ENCODE data around the gene MACO1.
A peak's percentile ranks its signal among the peaks of the same experiment; 100 is the strongest.

Gene MACO1

DNA sequence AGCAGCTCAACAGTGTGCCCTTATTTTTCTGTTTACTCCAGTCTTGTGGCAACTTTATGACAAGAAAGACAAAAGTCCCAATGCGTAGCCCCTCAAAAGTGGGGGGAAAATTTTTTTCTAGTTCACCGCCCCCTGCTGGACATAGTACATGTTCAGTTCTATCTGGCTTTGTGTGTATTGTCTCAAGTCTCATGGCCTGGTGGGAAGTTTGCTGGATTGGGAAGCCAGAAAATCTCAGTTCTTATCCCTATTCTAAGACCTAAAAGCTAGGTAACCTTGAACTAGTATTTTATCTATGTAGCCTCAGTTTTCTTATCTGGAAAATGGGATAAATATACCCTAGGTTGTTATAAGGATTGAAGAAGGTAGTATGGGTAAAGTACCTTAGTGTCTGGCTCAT, 56.9 kb downstream of the MACO1 start:
- Histone ChIP-seq H4K20me1 (peaks cover 37% of the 10 kb centered on the region), H3K36me3 (peaks cover 92% of the 10 kb centered on the region), H3K9me3 (no peaks in the 10 kb centered on the region), H3K9ac (no peak overlapping the region), H3K4me2 (no peak overlapping the region), H3K27ac (no peak overlapping the region), H3K4me1 (no peaks in the 10 kb centered on the region), H3K4me3 (no peak overlapping the region), H3K27me3 (no peaks in the 10 kb centered on the region)
- no peak for TF ChIP-seq Cebpa-rat (IDR thresholded peaks at IDR 0.05)

DNA sequence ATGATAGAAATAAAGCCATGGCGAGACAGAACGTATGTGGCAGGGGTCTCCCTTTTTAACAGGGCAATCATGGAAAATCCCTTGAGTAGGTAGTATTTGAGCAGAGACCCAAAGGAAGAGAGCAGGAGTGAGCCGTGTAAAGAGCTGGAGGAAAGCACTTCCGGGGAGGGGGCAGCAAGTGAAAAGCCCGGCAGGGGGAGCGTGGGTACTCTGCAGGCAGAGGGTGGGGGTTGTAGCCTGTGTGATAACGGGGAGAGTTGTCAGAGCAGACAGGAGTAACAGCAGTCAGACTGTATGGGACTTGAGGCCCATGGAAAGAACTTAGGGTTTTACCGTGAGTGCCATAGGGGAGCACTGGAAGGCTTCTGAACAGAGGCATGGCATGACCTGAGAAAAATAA, 61.6 kb downstream of the MACO1 start:
- Histone ChIP-seq H3K4me2 (no peak overlapping the region), H4K20me1 (0 out of 2 replicates have a peak, but pooled peaks cover 5% of the 10 kb centered on the region), H3K27me3 (no peaks in the 10 kb centered on the region), H3K9me3 (no peaks in the 10 kb centered on the region), H3K4me1 (no peaks in the 10 kb centered on the region), H3K4me3 (no peak overlapping the region), H3K9ac (no peak overlapping the region), H3K36me3 (peaks cover 96% of the 10 kb centered on the region), H3K27ac (no peak overlapping the region)
- TF ChIP-seq Cebpa-rat (IDR thresholded peaks at IDR 0.05), result no peak

DNA sequence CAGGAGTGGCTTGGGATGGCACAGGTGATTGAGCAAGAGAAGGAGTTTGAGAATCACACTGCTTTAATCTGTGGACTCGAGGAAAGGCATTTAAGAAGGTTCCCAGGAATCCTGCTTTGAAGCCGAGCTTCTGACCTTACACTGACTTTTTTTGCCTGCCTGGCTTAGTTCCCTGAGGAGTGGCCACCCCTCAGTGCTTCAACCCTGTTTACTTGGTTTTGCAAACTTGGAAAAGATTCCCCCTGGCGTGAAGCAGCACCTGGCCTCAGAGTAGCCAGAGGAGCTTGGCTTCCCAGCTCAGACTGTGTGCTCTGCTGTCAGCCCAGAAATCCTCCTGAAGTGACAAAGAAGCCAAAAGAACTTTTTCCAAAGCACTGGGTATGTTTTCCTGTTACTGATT, 64.3 kb downstream of the MACO1 start:
- Histone ChIP-seq H3K4me3 (no peak overlapping the region), H3K9ac (no peak overlapping the region), H3K4me2 (no peak overlapping the region), H3K27me3 (no peaks in the 10 kb centered on the region), H3K9me3 (no peaks in the 10 kb centered on the region), H3K27ac (no peak overlapping the region), H4K20me1 (no peaks in the 10 kb centered on the region), H3K36me3 (peaks cover 94% of the 10 kb centered on the region), H3K4me1 (no peaks in the 10 kb centered on the region)
- TF ChIP-seq Cebpa-rat (IDR thresholded peaks at IDR 0.05), result no peak

DNA sequence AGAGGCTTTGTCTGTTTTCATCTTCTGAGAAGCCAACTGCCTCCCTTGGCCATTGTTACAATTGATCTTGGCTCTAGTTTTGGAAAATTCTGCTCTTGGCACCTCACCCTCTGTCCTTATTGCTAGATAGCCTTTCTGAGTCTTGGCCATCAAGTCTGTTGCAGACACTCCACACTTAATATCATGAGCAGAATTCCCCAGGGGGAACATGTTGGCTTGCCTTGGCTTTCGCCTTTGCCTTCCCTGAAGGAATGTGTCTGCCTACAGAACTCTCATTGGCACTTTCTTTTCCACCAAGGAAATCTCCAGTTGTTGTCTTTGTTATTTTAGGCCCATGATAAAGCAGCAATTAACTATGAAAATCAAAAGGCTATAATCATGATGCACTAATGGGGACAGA, 70.0 kb downstream of the MACO1 start:
- Histone ChIP-seq H3K27ac (no peak overlapping the region), H3K4me2 (no peak overlapping the region), H3K27me3 (no peaks in the 10 kb centered on the region), H3K4me1 (peaks cover 22% of the 10 kb centered on the region), H4K20me1 (0 out of 2 replicates have a peak, but pooled peaks cover 5% of the 10 kb centered on the region), H3K9me3 (no peaks in the 10 kb centered on the region), H3K4me3 (no peak overlapping the region), H3K36me3 (peaks cover 62% of the 10 kb centered on the region), H3K9ac (no peak overlapping the region)
- TF ChIP-seq Cebpa-rat (IDR thresholded peaks at IDR 0.05), result no peak

DNA sequence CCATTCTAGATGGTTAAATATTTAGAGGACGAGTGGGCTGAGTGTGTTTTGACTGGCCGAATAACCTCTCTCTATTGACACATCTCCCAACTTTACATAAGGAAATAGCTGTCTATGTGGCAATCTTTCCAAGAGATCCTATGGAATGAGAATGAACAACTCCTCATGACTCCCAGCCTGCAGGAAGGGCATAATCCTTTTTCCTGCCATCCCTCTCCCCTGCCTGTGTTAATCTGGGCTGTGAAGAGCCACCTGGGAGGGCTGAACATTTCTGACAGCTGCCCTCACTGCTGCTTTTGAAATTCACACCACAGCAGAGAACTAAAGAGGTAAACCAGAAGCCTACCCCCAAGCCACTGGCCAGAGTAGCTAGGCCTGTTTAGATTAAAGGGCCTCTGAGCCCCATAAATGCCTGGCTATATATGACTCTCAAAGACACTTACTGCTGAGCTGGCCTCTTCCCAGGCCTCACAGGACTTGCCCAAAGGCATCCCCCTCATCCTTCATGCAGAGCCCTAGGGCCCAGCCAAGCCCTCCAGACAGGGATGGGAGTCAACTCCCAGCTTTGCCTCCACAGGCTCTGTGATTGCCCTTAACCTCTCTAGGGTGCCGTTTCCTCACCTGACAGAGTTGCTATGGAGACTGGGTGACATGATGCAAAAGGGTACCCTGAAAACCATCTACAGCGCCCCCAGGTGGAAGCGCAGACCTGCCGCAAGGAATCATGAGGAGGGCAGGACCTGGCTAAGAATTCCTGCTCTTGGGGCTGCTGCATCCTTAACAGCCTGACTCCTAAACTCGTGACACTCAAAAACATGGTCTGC, 70.8 kb downstream of the MACO1 start:
- no peak overlapping the region for H3K27ac ChIP-seq

DNA sequence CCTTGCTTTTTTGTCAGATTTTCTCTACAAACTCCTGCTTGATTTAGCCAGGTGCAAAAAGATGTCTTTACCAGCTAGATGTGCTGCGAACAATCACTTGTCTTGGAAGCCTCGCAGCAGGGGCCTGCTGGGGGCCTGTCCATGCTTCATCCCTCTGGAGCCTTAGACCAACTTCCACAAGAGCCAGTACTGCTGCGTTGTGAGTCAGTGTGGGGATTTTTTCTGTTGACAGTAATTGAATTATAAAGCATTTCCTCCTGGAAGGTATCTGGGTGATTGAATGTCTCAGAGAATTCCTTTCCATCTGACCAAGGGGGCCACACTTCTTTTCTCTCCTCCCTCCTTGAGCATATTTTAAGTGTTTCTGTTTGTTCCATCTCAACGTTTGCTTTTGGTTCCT, 72.3 kb downstream of the MACO1 start:
- 0 out of 2 replicates have a peak, but pooled peaks cover 5% of the 10 kb centered on the region for H4K20me1 ChIP-seq
- no peak overlapping the region for H3K27ac ChIP-seq
- no peaks in the 10 kb centered on the region for H3K9me3 ChIP-seq
- H3K4me1 ChIP-seq, result peaks cover 38% of the 10 kb centered on the region
- no peaks in the 10 kb centered on the region for H3K27me3 ChIP-seq
- H3K4me3 ChIP-seq, result no peak overlapping the region
- no peak for TF ChIP-seq Cebpa-rat (IDR thresholded peaks at IDR 0.05)
- H3K36me3 ChIP-seq, result peaks cover 39% of the 10 kb centered on the region
- H3K4me2 ChIP-seq, result no peak overlapping the region
- H3K9ac ChIP-seq, result peak overlapping the region; percentile 24; the same call in 1 of the 2 replicates

More for the DNA sequence above, 70.8 kb downstream of the MACO1 start:
- H3K4me3 ChIP-seq, result no peak overlapping the region
- H3K4me1 ChIP-seq, result peaks cover 30% of the 10 kb centered on the region
- no peaks in the 10 kb centered on the region for H3K9me3 ChIP-seq
- H4K20me1 ChIP-seq, result 0 out of 2 replicates have a peak, but pooled peaks cover 5% of the 10 kb centered on the region
- H3K27me3 ChIP-seq, result no peaks in the 10 kb centered on the region
- TF ChIP-seq Cebpa-rat (IDR thresholded peaks at IDR 0.05), result no peak
- H3K9ac ChIP-seq, result no peak overlapping the region
- H3K36me3 ChIP-seq, result peaks cover 54% of the 10 kb centered on the region
- H3K4me2 ChIP-seq, result no peak overlapping the region

DNA sequence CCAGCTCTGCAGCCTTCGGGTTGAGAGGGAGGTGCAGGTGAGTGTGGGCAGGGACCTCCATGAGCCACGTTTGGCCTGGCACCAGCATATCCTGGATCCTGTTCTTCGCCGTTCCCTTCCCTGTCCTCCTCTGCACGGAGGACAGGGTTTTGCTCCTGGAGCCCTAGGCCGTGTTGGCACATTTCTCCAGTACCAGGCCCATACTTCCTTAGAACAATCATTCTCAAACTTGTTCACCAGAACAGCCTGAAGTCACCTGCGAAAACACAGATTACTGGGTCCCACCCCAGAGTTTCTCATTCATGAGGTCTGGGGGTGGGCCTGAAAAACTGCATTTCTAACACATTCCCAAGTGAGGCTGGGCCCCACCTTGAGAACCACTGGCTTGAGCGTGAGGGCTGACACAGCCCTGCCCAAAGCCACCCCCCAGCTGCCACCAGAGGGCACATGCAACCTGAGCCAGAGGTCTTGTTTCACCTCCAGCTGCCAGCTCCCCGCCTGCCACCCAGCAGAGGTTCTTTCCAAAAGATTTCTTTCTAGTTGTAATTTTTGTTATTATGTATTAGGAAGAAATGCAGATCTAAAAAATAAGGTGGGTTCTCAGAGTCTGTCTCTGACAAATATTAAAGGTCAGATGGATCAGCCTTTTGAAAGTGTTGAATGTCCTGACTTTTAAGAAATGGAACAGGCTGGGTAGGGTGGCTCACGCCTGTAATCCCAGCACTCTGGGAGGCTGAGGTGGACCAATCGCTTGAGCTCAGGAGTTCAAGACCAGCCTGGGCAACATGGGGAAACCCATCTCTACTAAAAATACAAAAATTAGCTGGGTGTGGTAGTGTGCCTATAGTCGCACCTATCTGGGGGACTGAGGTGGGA, 73.1 kb downstream of the MACO1 start:
- no peak overlapping the region for H3K4me3 ChIP-seq
- H3K9ac ChIP-seq, result no peak overlapping the region
- 0 out of 2 replicates have a peak, but pooled peaks cover 5% of the 10 kb centered on the region for H4K20me1 ChIP-seq
- H3K36me3 ChIP-seq, result peaks cover 31% of the 10 kb centered on the region
- H3K27me3 ChIP-seq, result no peaks in the 10 kb centered on the region
- no peak overlapping the region for H3K27ac ChIP-seq
- TF ChIP-seq Cebpa-rat (IDR thresholded peaks at IDR 0.05), result no peak
- 0 out of 2 replicates have a peak overlapping the region, but pooled peaks have one; percentile 16 for H3K4me2 ChIP-seq
- H3K4me1 ChIP-seq, result peaks cover 38% of the 10 kb centered on the region
- no peaks in the 10 kb centered on the region for H3K9me3 ChIP-seq

DNA sequence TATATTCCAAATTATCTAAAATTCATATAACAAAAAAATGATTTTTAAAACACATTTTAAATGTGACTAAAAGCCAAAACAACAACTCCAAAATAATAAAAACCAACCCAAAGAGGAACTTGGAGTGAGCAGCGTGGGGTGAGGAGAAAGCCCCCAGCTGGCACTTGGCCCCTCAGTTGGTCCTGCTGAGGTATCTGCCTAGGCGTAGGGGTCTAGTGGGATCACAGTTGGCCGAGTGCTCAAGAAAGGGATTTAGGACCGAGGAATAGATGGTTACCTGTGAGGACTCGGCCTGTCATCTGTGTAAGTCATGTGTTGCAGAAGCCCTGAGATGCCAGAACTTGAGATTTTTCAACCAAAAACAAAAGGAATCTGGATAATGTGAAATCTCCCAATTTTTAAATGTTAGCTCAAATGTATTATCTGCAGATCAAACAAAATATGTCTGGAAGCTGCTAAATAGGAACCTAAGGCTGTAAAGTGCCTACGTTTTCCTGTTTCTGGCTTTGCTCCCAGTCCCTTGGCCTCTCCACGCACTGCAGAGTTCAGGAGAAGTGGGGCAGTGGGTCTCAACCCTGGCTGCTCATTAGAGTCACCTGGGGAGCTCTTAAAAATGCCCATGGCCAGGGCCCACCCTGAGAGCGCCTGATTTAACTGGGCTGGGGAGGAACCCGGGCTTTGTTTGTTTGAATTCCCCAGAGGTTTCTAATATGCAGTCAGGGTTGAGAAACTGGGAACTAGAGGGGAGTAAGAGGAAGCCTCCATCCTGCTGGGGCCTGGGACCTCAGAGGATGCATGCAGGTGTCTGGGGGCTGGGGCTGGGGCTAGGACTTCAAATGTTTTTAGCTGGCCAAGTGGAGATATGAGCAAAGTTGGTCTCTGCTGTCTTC, 74.3 kb downstream of the MACO1 start:
- no peak for TF ChIP-seq Cebpa-rat (IDR thresholded peaks at IDR 0.05)
- H3K4me2 ChIP-seq, result peak overlapping the region; percentile 85

More for the DNA sequence above, 74.3 kb downstream of the MACO1 start:
- Histone ChIP-seq H3K36me3 (peaks cover 21% of the 10 kb centered on the region), H3K27me3 (no peaks in the 10 kb centered on the region), H4K20me1 (0 out of 2 replicates have a peak, but pooled peaks cover 5% of the 10 kb centered on the region), H3K9me3 (no peaks in the 10 kb centered on the region), H3K27ac (peak overlapping the region; percentile 54), H3K9ac (no peak overlapping the region), H3K4me3 (0 out of 2 replicates have a peak overlapping the region, but pooled peaks have one; percentile 4), H3K4me1 (peaks cover 38% of the 10 kb centered on the region)

Measured in BLaER1 (cell line).